ENCODE results near the gene KCNK10. TPM values are rescaled to one million over a fixed set of nuclear protein-coding genes. Genes with fewer than 3 reads are reported as not detected.

The KCNK10 gene
- total RNA-seq, 4 donors from 2014 or later = not detected

GRCh38 chr14:88310021-88310420 is 13.0 kb downstream of the KCNK10 start:
- ATAC-seq (ENCODE audit: low FRiP score) (no peak), DNase-seq (ENCODE audit: low spot score) (no peak)
- TF ChIP-seq, protein P1, sequence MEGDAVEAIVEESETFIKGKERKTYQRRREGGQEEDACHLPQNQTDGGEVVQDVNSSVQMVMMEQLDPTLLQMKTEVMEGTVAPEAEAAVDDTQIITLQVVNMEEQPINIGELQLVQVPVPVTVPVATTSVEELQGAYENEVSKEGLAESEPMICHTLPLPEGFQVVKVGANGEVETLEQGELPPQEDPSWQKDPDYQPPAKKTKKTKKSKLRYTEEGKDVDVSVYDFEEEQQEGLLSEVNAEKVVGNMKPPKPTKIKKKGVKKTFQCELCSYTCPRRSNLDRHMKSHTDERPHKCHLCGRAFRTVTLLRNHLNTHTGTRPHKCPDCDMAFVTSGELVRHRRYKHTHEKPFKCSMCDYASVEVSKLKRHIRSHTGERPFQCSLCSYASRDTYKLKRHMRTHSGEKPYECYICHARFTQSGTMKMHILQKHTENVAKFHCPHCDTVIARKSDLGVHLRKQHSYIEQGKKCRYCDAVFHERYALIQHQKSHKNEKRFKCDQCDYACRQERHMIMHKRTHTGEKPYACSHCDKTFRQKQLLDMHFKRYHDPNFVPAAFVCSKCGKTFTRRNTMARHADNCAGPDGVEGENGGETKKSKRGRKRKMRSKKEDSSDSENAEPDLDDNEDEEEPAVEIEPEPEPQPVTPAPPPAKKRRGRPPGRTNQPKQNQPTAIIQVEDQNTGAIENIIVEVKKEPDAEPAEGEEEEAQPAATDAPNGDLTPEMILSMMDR (IDR thresholded peaks at IDR 0.05) = no peak

DNA sequence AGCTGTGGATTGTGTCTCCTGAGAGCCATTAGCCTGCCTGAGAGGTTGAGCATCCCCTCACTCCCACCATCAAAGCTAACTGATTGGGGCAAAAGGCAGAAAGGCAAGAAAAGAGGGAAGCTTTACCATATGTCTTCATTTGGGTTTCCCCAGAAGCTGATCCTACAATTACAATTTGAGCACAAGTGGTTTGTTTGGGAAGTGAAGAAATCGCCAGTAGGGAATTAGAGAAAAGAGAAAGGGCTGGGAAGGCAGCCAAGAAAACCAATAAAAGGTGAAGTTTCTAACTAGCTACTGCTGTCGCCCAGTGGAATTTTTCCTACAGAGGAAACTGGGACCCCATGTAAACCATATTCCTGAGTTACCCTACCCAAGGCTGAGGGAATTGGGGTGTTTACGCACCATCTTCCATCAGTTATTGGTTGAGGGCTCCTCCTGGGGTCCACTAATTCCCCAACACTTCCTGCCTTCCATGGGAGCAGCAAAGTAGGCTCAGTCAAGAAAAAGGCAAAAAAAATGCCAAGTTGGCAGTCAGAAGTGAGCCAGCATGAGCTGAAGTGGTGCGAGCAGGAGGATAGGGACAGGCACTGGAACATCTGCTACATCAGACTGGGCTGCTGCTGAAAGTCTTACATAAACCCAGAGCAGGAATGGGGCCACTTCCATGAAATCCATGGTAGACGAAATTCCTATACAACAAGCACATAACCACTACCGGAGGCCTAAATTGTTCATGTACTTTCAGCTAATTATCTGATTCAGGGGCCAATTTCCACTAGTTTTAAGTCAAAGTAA is 17.3 kb downstream of the KCNK10 start:
- TF ChIP-seq, protein P1 (IDR thresholded peaks at IDR 0.05) = no peak
- no peak for ATAC-seq (ENCODE audit: low FRiP score)
- no peak for DNase-seq (ENCODE audit: low spot score)

GRCh38 chr14:88303041-88303440 is 20.0 kb downstream of the KCNK10 start:
- TF ChIP-seq, protein P1 (IDR thresholded peaks at IDR 0.05) = no peak
- DNase-seq (ENCODE audit: low spot score) = no peak
- no peak for ATAC-seq (ENCODE audit: low FRiP score)

GRCh38 chr14:88301381-88301780 is 21.7 kb downstream of the KCNK10 start:
- DNase-seq (ENCODE audit: low spot score) (no peak), ATAC-seq (ENCODE audit: low FRiP score) (no peak)
- TF ChIP-seq, protein P1 (IDR thresholded peaks at IDR 0.05) = no peak

DNA sequence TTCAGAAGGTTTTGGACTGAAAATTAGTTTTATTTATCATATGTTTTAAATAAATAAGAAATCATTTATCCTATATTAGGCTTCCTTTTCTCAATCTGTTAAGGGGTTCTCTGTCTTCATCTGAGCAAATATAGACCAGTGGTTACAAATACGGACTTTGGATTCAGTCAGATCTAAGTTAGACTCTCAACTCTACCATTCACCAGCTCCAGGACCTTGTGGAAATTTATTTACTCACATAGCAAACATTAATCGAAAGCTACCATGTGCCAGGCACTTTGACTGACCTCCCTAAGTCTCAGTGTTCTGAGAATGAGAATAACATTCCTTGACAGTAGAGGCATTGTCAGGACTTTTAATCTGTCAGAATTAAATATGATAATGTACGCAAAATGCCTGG is 22.3 kb downstream of the KCNK10 start:
- ATAC-seq (ENCODE audit: low FRiP score) (no peak), DNase-seq (ENCODE audit: low spot score) (no peak)
- TF ChIP-seq, protein P1 (IDR thresholded peaks at IDR 0.05) = no peak

DNA sequence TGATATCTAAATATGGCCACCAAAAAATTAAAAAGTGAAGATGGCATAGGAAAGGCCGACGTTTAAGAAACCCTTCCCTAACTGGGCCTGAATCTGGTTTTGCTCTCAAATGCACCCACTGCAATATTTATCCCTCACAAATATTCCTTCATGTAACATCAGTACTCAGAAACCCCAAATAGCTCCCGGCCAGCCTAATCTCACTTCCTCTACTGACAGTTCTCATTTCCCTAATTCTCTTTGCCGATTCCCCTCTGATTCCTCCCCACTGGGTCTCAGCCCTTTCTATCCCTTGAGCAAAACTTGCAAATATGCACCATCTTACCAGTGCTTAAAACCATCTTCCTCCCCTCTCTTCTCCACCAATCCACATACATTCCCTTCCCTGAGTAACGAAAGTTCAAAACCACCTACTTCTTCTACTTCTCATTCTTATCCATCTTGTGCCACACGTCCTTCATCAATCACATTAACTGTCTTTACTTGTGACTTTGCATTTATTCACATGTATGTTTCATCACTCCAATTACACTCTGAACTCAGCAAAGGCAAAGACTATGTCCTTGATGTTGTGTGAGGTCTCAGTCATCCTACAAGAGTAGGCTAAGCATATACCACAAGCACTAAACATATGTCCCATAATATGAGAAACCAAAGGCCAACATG is 23.1 kb downstream of the KCNK10 start:
- DNase-seq (ENCODE audit: low spot score) (no peak), ATAC-seq (ENCODE audit: low FRiP score) (no peak)
- TF ChIP-seq, protein P1 (IDR thresholded peaks at IDR 0.05) = no peak

- TF ChIP-seq, protein P1 (IDR thresholded peaks at IDR 0.05) = no peak
- ATAC-seq (ENCODE audit: low FRiP score) = no peak
- DNase-seq (ENCODE audit: low spot score) = no peak
Measured at GRCh38 chr14:88297306-88297705, 25.8 kb downstream of the KCNK10 start.
